BE2C (cell line): ENCODE data around the gene CD226.

Source experiments
- DNase-seq: peaks from one replicate; pipeline ENCODE4 v3.0.0-alpha.2; 2020
- H3K27me3 ChIP-seq: fragments of 250-450 bp; sonication (Bioruptor Pico); 2 replicates; pipeline ENCODE4 v1.5.1; 2020; ENCODE audit warnings: mild to moderate bottlenecking
- H3K36me3 ChIP-seq: fragments of 250-450 bp; sonication (Bioruptor Pico); 2 replicates; pipeline ENCODE4 v1.5.1; 2020; ENCODE audit warnings: mild to moderate bottlenecking
- H3K4me1 ChIP-seq: fragments of 250-450 bp; sonication (Bioruptor Pico); 2 replicates; pipeline ENCODE4 v1.5.1; 2020
- H3K4me3 ChIP-seq: 2 replicates; pipeline ENCODE4 v1.5.1; 2011; ENCODE audit warnings: low read depth, low read length
- H3K9me3 ChIP-seq: fragments of 250-450 bp; sonication (Bioruptor Pico); 2 replicates; pipeline ENCODE4 v1.5.1; 2020
- TF ChIP-seq, protein P1 (sequence below): IDR thresholded peaks from 2 replicates; pipeline ENCODE4 v1.5.1; 2012; ENCODE audit warnings: mild to moderate bottlenecking, low read depth, low read length

CD226 gene

DNA sequence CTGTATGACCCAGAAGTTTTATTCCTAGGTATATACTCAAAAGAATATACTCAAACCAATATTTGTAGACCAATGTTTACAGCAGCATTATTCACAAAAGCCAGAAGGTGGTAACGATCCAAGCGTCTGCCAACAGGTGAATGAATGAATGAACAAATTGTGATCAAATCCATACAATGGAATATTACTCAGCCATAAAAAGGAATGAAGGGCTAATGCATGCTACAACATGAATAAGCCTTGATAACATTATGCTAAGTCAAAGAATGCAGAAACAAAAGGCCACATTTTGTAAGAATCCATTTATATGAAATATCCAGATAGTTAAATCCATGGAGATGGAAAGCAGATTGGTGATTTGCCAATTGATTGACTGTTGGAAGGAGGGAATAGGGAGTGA lies 5.5 kb upstream of the CD226 start:
- TF ChIP-seq, protein P1, sequence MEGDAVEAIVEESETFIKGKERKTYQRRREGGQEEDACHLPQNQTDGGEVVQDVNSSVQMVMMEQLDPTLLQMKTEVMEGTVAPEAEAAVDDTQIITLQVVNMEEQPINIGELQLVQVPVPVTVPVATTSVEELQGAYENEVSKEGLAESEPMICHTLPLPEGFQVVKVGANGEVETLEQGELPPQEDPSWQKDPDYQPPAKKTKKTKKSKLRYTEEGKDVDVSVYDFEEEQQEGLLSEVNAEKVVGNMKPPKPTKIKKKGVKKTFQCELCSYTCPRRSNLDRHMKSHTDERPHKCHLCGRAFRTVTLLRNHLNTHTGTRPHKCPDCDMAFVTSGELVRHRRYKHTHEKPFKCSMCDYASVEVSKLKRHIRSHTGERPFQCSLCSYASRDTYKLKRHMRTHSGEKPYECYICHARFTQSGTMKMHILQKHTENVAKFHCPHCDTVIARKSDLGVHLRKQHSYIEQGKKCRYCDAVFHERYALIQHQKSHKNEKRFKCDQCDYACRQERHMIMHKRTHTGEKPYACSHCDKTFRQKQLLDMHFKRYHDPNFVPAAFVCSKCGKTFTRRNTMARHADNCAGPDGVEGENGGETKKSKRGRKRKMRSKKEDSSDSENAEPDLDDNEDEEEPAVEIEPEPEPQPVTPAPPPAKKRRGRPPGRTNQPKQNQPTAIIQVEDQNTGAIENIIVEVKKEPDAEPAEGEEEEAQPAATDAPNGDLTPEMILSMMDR, result no peak
- Histone ChIP-seq H3K4me1 (no peaks in the 10 kb centered on the region), H3K9me3 (no peaks in the 10 kb centered on the region), H3K27me3 (no peaks in the 10 kb centered on the region), H3K36me3 (no peaks in the 10 kb centered on the region), H3K4me3 (no peak overlapping the region)
- DNase-seq, result no peak

- no peaks in the 10 kb centered on the region for H3K9me3 ChIP-seq
- TF ChIP-seq, protein P1, result no peak
- no peaks in the 10 kb centered on the region for H3K4me1 ChIP-seq
- no peak for DNase-seq
- H3K36me3 ChIP-seq, result no peaks in the 10 kb centered on the region
- H3K27me3 ChIP-seq, result no peaks in the 10 kb centered on the region
- no peak overlapping the region for H3K4me3 ChIP-seq
These were observed 3.5 kb upstream of the CD226 start for GRCh38 chr18:69951182-69951581.

GRCh38 chr18:69949538-69949936 lies 1.9 kb upstream of the CD226 start:
- Histone ChIP-seq H3K4me1 (no peaks in the 10 kb centered on the region), H3K4me3 (no peak overlapping the region), H3K36me3 (no peaks in the 10 kb centered on the region), H3K27me3 (no peaks in the 10 kb centered on the region), H3K9me3 (no peaks in the 10 kb centered on the region)
- TF ChIP-seq, protein P1, result no peak
- DNase-seq, result no peak

DNA sequence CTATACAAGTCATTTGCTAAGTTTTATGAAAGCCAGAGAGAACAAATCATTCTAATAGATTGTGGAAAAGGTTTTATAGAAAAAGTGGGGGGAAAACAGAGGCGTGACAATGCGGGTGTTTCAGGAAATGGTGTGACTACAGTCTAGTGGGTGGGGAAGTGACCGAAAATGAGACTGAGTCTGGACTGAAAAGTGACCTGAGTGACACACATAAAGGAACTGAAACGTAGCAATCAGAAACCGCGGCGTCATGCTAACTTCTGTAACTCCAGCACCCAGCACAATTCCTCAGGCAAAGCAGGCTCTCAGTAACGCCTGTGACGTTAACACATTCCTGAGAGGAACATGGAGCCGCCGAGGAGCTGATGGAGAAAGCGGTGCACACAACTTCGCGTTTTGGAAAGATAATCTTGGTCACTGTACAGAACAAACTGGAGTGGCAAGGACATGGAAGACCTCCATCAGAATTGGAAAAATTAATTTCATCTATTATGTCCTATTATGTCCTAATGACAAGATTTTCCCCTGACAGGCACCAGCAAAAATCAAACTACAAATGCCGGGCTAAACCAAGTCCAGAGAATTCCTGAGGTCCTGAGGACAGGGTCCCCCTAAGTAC lies 1.4 kb upstream of the CD226 start:
- TF ChIP-seq, protein P1, result no peak
- H3K27me3 ChIP-seq, result no peaks in the 10 kb centered on the region
- DNase-seq, result no peak
- H3K4me3 ChIP-seq, result no peak overlapping the region
- H3K36me3 ChIP-seq, result no peaks in the 10 kb centered on the region
- no peaks in the 10 kb centered on the region for H3K4me1 ChIP-seq
- no peaks in the 10 kb centered on the region for H3K9me3 ChIP-seq

DNA sequence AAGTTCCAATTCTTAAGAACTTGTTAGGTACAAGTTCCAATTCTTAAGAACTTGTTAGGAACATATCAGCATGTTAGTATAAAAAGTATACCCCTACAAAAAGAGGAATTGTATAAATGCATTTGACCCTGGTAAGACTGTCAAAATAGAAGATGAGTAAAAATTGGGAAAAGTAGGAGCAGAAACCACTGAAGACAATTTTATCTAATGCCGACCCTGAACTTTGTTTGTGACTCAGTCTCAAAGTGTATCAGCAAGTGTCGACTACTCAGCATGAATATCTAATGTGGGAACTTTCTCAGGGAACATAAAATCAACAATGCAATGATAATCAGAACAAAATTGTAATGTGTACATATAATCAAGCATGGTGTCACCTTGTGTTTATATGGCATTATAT lies 583 bp upstream of the CD226 start:
- Histone ChIP-seq H3K36me3 (no peaks in the 10 kb centered on the region), H3K9me3 (no peaks in the 10 kb centered on the region), H3K27me3 (no peaks in the 10 kb centered on the region), H3K4me3 (no peak overlapping the region), H3K4me1 (no peaks in the 10 kb centered on the region)
- DNase-seq, result no peak
- TF ChIP-seq, protein P1, result no peak

GRCh38 chr18:69946608-69947155 lies 991 bp downstream of the CD226 start:
- TF ChIP-seq, protein P1, result no peak
- Histone ChIP-seq H3K27me3 (no peaks in the 10 kb centered on the region), H3K4me3 (no peak overlapping the region), H3K36me3 (no peaks in the 10 kb centered on the region), H3K9me3 (no peaks in the 10 kb centered on the region), H3K4me1 (no peaks in the 10 kb centered on the region)
- no peak for DNase-seq
